ENCODE data around the gene DRD3.

The DRD3 gene

GRCh38 chr3:114120211-114120610 is 58.6 kb downstream of the DRD3 start:
- DNase-seq (ENCODE audit: low read depth in 2 of 2) = no peak

DNA sequence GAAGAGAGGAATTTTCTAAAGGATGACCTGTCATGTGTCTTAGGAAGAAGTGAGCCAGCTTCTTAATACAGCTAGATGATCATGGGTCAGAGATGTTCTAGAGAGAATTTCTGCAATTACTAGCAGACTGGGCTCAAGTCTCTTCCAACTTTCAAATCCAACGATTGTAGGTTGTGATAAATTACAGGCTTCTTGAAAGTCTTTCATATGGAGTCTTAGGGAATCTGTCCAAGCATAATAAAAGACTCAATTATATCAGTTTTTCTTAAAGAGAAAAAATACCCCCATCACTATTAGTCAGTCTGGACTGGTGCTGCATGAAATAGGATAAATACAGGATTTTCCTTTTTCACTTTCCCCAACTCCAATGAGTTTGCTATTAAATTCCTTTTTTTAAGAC is 59.1 kb downstream of the DRD3 start:
- DNase-seq (ENCODE audit: low read depth in 2 of 2) = no peak

GRCh38 chr3:114115143-114115542 is 63.7 kb downstream of the DRD3 start:
- no peak for DNase-seq (ENCODE audit: low read depth in 2 of 2)

- DNase-seq (ENCODE audit: low read depth in 2 of 2) = no peak
These were observed 64.1 kb downstream of the DRD3 start for GRCh38 chr3:114114719-114115118.

DNA sequence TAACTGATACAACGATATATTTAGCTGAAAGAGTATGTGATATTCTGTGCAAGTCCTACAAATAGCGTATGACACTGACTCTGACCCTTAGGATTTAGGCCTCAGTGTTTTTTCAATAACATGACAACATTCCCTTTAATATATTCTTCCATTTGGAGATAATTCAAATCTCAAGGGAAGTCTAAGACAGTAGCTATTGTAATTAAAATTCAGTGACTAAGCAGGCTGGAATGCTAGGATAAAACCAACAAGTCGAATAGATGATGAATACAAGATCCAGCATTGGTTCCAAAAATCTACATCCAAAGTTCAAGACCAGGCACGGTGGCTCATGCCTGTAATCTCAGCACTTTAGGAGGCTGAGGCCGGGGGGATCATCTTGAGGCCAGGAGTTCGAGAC is 66.2 kb downstream of the DRD3 start:
- no peak for DNase-seq (ENCODE audit: low read depth in 2 of 2)

DNA sequence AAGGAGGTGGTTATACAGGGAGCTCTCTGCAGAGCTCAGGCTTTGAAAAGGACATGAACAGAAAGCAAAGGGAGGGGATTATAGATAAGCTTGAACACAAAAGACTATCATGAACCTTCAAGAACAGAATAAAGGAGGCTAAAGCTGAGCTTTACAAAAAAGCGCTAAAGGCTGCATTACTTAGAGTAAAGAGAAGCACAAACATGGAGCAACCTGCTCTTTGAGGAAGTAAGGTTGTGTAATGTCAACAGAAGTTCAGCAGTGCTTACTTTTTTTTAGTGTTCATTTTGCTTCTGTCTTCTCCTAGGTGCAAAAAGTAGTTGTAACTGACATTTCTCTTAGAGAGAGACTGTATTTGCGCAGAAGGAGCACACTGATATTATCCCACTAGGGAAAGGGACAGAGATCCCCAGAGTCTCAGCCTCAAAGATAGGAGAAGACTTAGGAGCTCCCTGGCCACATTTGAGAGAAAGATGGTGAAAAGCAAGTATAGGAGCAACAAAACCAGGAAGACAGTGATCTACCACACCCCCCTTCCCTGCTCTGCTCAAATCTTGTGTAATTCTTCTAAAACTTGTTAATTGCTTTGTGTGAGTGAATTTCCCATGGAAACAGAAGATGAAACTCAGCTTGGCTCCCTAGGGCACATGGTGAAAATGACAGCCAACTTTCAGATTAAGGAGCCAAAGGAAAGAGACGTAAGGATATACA is 67.6 kb downstream of the DRD3 start:
- DNase-seq (ENCODE audit: low read depth in 2 of 2) = no peak

DNA sequence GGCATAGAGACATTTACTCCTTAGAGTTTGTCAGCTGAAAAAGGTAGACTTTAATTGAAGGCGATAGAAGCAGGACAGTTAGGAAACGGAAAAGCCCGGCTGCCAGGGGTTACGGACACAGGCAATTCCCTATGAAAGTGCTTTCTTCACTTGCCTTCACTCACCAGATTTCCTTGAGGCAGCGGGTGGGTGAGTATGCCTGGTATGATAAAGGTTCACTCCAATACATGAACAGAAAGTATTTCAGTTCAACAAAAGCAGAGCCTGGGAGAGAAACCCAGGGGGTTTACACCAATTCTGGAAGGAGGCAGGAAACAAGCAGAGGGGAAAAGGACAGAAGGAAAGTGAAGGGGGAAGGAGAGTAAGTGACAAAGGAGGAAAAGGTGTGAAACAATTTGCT is 68.4 kb downstream of the DRD3 start:
- no peak for DNase-seq (ENCODE audit: low read depth in 2 of 2)

DNA sequence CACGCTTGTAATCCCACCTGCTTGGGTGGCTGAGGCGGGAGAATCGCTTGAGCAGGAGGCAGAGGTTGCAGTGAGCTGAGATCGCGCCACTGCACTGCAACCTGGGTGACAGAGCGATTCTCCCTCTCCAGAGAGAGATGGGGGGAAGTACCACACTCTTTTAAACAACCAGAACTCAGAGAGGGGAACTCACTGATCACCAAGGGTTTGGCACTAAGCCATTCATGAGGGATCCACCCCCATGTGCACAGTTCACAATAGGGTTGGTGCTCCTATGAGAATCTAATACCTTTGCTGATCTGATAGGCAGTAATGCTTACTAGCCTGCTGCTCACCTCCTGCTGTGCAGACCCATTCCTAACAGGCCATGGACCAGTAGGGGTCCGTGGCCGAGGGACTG is 70.7 kb downstream of the DRD3 start:
- no peak for DNase-seq (ENCODE audit: low read depth in 2 of 2)

- DNase-seq (ENCODE audit: low read depth in 2 of 2) = no peak
These were observed 74.4 kb downstream of the DRD3 start for GRCh38 chr3:114104414-114104813.

DNA sequence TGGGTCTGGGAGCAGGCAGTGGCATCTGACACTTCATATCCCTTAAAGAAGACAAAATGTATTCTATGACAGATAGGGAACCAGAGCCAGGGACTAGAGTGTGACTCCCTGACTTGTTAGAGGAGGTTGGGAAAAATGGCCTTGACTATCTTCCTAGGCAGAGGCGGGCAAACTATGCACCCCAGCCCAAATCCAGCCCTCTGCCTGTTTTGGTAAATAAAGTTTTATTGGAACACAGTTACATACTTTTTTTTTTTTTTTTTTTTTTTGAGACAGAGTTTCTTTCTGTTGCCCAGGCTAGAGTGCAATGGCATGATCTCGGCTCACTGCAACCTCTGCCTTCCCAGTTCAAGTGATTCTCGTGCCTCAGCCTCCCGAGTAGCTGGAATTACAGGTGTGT is 75.0 kb downstream of the DRD3 start:
- DNase-seq (ENCODE audit: low read depth in 2 of 2) = no peak

GRCh38 chr3:114103181-114103580 is 75.7 kb downstream of the DRD3 start:
- DNase-seq (ENCODE audit: low read depth in 2 of 2) = no peak

- DNase-seq (ENCODE audit: low read depth in 2 of 2) = no peak
These were observed 77.8 kb downstream of the DRD3 start for GRCh38 chr3:114101101-114101500.

GRCh38 chr3:114095796-114096195 is 83.1 kb downstream of the DRD3 start:
- no peak for DNase-seq (ENCODE audit: low read depth in 2 of 2)

GRCh38 chr3:114093596-114093995 is 85.3 kb downstream of the DRD3 start:
- DNase-seq (ENCODE audit: low read depth in 2 of 2) = no peak

GRCh38 chr3:114093016-114093380 is 85.9 kb downstream of the DRD3 start:
- no peak for DNase-seq (ENCODE audit: low read depth in 2 of 2)

GRCh38 chr3:114092151-114093015 is 86.5 kb downstream of the DRD3 start:
- no peak for DNase-seq (ENCODE audit: low read depth in 2 of 2)

DNA sequence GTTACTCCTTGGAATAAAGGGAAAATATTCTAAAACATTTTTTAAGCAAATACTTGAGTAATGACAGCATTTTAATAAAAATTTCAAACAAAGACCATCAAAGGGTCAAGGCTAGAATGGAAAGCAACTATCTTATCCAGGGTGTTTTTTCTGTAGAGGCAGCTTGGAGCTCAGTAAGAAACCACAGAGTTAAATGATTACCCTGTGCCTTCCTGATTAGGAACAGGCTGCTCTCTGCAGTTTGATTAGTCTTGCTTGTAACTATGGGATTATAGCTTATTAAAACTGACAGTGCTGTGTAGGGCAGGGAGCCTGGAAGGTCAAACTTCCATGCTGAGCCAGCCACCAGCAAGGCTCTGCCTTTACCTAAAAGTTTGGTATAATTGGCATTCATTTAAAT is 89.2 kb downstream of the DRD3 start:
- DNase-seq (ENCODE audit: low read depth in 2 of 2) = no peak

DNA sequence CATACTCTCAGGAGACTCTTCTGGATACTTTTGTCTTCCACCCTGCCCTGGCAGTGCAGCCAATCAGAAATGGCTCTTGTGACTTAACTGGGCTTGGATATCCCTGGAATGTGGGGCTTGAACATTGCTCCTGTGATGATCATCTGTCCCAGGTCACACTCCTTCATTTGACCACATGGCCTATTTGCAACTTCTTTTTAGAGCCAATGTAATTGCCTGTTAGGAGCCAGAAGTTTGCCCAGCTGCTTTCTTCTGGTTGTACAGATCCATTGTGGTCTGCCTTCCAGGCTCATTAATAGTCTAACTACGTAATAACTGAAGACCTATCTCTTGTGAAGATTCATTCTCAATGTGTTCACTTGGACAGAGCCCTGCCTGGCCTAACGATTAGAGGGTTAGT is 92.5 kb downstream of the DRD3 start:
- DNase-seq (ENCODE audit: low read depth in 2 of 2) = no peak

GRCh38 chr3:114083112-114083511 is 95.7 kb downstream of the DRD3 start:
- no peak for DNase-seq (ENCODE audit: low read depth in 2 of 2)

DNA sequence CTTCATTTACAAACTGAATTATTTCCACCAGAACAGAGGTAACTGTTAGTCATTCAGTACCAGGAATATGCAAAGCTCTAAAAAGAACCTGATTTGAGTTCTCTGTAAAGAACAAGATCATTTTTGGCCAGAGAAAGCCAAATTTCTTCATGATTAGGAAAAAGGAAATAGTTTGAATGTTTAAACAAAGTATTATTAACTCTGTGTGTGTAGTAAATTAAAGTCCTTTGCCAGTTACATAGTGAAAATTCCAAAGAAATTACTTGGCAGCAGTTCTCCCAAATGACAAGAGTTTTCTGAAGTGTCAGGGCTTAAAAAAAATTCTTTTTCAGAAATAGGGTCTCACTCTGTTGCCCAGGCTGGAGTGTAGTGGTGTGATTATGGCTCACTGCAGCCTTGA is 97.8 kb downstream of the DRD3 start:
- no peak for DNase-seq (ENCODE audit: low read depth in 2 of 2)

GRCh38 chr3:114080201-114080600 is 98.7 kb downstream of the DRD3 start:
- no peak for DNase-seq (ENCODE audit: low read depth in 2 of 2)

DNA sequence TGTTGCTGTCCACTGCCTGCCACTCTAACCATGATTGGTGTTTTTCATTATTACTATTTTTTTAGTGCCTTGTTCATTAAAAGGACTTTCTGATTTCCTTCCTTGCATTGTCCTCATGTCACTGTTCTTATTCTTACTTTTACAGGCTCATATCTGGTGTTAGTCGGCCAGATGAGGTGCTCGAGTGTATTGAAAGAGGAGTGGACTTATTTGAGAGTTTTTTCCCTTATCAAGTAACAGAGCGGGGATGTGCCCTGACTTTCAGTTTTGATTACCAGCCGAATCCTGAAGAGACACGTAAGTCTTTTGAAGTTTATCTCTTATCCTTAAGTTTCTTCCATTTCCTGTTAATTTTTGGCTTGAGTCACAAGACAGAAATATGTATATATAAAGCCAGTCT is 99.1 kb downstream of the DRD3 start:
- no peak for DNase-seq (ENCODE audit: low read depth in 2 of 2)

GRCh38 chr3:114078126-114078525 is 100.7 kb downstream of the DRD3 start:
- no peak for DNase-seq (ENCODE audit: low read depth in 2 of 2)

Data from stimulated activated CD8-positive, alpha-beta memory T cell treated with anti-CD3 and anti-CD28 coated beads, Interleukin-15, amount 100 ng/mL, for 4 hours (primary cell).